ENCODE results near the gene TCF7L2. TPM values are rescaled to one million over a fixed set of nuclear protein-coding genes. Genes with fewer than 3 reads are reported as not detected.

The TCF7L2 gene
- total and polyA plus RNA-seq, 9 of the 15 experiments (the other 6 are each of a cell fraction or from before 2014, with no cell fraction given) = 0.32 to 2.8 (median 0.92) TPM

- no peaks in the 10 kb centered on the region; a peak in 2 of 5 replicates for H3K27me3 ChIP-seq (ENCODE audit: control insufficient read depth in 2 of 2, insufficient read depth in 2 of 2, low read length in 2 of 2)
- H3K27ac ChIP-seq (ENCODE audit: extremely low read depth, low read depth, low read length) = no peak overlapping the region
Observed at GRCh38 chr10:113041324-113041723, 91.3 kb downstream of the TCF7L2 start.

GRCh38 chr10:113041841-113042750 is 92.0 kb downstream of the TCF7L2 start:
- no peaks in the 10 kb centered on the region for H3K4me1 ChIP-seq (replicated peaks in 1 of 2; ENCODE audit: control insufficient read depth in 2 of 2, insufficient read depth in 2 of 2, low read length in 2 of 2)
- H3K9me3 ChIP-seq (replicated peaks; ENCODE audit: control insufficient read depth, insufficient read depth, low read depth, low read length) = no peaks in the 10 kb centered on the region
- 23% methylated on average over 3 of the region's 5 CpGs for WGBS (ENCODE audit: insufficient coverage, low coverage, missing lambda C conversion rate)
- H3K36me3 ChIP-seq (ENCODE audit: control insufficient read depth, insufficient read depth, low read length) = no peaks in the 10 kb centered on the region
- no TSS peak for BruUV-seq (replicated peaks)
- no peaks in the 10 kb centered on the region for H3K9me1 ChIP-seq (ENCODE audit: control insufficient read depth, insufficient read depth, low read length)
- ATAC-seq (no peak), DNase-seq (ENCODE audit: extremely low read depth in 1 of 4, low spot score in 3 of 4) (no peak), FAIRE-seq (no peak)
- H3K4me2 ChIP-seq (ENCODE audit: insufficient read depth, low read length) = no peak overlapping the region
- in situ Hi-C loops (cut with MboI) (no loop called here), intact Hi-C loops (cut with micrococcal nuclease) (no loop called here)
- POLR2A ChIA-PET = no interaction called here
- no peak overlapping the region for H3K27ac ChIP-seq (ENCODE audit: extremely low read depth, low read depth, low read length)
- H2AFZ ChIP-seq (ENCODE audit: low read depth, low read length) = no peak overlapping the region
- H4K20me1 ChIP-seq (replicated peaks; ENCODE audit: control insufficient read depth, insufficient read depth, low read length) = no peaks in the 10 kb centered on the region
- H3K4me3 ChIP-seq = no peak overlapping the region
- no peaks in the 10 kb centered on the region; a peak in 2 of 5 replicates for H3K27me3 ChIP-seq (ENCODE audit: control insufficient read depth in 2 of 2, insufficient read depth in 2 of 2, low read length in 2 of 2)
- no peak overlapping the region for H3K9ac ChIP-seq (ENCODE audit: insufficient read depth in 1 of 2, low read depth in 2 of 2, low read length in 2 of 2)
- CTCF ChIA-PET (ENCODE audit: low intra/inter-chr PET ratio) = no interaction called here
- H3K79me2 ChIP-seq (ENCODE audit: control insufficient read depth, insufficient read depth, low read length) = no peaks in the 10 kb centered on the region
- TF ChIP-seq KDM5B (IDR thresholded peaks at IDR 0.05; ENCODE audit: insufficient replicate concordance, low read depth, low read length) (no peak), ZNF318 (IDR thresholded peaks at IDR 0.05; ENCODE audit: borderline replicate concordance in 1 of 2, low read depth in 1 of 2) (no peak)

More at GRCh38 chr10:113041324-113041723, 91.3 kb downstream of the TCF7L2 start:
- Histone ChIP-seq H3K36me3 (ENCODE audit: control insufficient read depth, insufficient read depth, low read length) (no peaks in the 10 kb centered on the region), H3K4me2 (ENCODE audit: insufficient read depth, low read length) (no peak overlapping the region), H3K9me1 (ENCODE audit: control insufficient read depth, insufficient read depth, low read length) (no peaks in the 10 kb centered on the region), H3K4me3 (no peak overlapping the region), H3K9me3 (replicated peaks; ENCODE audit: control insufficient read depth, insufficient read depth, low read depth, low read length) (no peaks in the 10 kb centered on the region), H3K79me2 (ENCODE audit: control insufficient read depth, insufficient read depth, low read length) (no peaks in the 10 kb centered on the region), H3K9ac (ENCODE audit: insufficient read depth in 1 of 2, low read depth in 2 of 2, low read length in 2 of 2) (no peak overlapping the region), H3K4me1 (replicated peaks in 1 of 2; ENCODE audit: control insufficient read depth in 2 of 2, insufficient read depth in 2 of 2, low read length in 2 of 2) (no peaks in the 10 kb centered on the region), H2AFZ (ENCODE audit: low read depth, low read length) (no peak overlapping the region), H4K20me1 (replicated peaks; ENCODE audit: control insufficient read depth, insufficient read depth, low read length) (no peaks in the 10 kb centered on the region)
- intact Hi-C loops (cut with micrococcal nuclease) (no loop called here), in situ Hi-C loops (cut with MboI) (no loop called here)
- no peak for ATAC-seq
- ChIA-PET CTCF (ENCODE audit: low intra/inter-chr PET ratio) (no interaction called here), POLR2A (no interaction called here)
- TF ChIP-seq CBFA2T2 (conservative IDR thresholded peaks at IDR 0.05) (no peak), SREBF2 (CRISPR knock-in tag; IDR thresholded peaks at IDR 0.05) (no peak), KDM1A (IDR thresholded peaks at IDR 0.05) (no peak), PHTF2 (CRISPR knock-in tag; IDR thresholded peaks at IDR 0.05) (no peak)
- DNase-seq (ENCODE audit: extremely low read depth in 1 of 4, low spot score in 3 of 4) = no peak
- WGBS (ENCODE audit: insufficient coverage, low coverage, missing lambda C conversion rate) = 27% methylated on average over 1 of the region's 1 CpG
- BruUV-seq (replicated peaks) = no TSS peak
- no peak for FAIRE-seq
